Measurements from ENCODE around the gene EMX1.

EMX1 gene

GRCh38 chr2:72949642-72950041 is 32.3 kb downstream of the EMX1 start:
- H3K27ac ChIP-seq: no peak overlapping the region
- no peaks in the 10 kb centered on the region for H3K36me3 ChIP-seq (ENCODE audit: insufficient read depth)
- no peaks in the 10 kb centered on the region for H3K27me3 ChIP-seq (ENCODE audit: insufficient read depth, low read depth)
- H3K79me2 ChIP-seq (ENCODE audit: insufficient read depth, low read depth): no peaks in the 10 kb centered on the region
- TF ChIP-seq, protein P1, sequence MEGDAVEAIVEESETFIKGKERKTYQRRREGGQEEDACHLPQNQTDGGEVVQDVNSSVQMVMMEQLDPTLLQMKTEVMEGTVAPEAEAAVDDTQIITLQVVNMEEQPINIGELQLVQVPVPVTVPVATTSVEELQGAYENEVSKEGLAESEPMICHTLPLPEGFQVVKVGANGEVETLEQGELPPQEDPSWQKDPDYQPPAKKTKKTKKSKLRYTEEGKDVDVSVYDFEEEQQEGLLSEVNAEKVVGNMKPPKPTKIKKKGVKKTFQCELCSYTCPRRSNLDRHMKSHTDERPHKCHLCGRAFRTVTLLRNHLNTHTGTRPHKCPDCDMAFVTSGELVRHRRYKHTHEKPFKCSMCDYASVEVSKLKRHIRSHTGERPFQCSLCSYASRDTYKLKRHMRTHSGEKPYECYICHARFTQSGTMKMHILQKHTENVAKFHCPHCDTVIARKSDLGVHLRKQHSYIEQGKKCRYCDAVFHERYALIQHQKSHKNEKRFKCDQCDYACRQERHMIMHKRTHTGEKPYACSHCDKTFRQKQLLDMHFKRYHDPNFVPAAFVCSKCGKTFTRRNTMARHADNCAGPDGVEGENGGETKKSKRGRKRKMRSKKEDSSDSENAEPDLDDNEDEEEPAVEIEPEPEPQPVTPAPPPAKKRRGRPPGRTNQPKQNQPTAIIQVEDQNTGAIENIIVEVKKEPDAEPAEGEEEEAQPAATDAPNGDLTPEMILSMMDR (conservative IDR thresholded peaks at IDR 0.05; ENCODE audit: low read depth, low read length): no peak
- no peak overlapping the region for H3K9ac ChIP-seq
- no peak overlapping the region for H3K4me3 ChIP-seq (IDR thresholded peaks at IDR 0.05; ENCODE audit: insufficient read depth, low read depth, low read length)
- H2AFZ ChIP-seq (ENCODE audit: low read depth): no peak overlapping the region
- no peak overlapping the region for H3K4me2 ChIP-seq
- no peaks in the 10 kb centered on the region for H4K20me1 ChIP-seq (ENCODE audit: insufficient read depth)
- H3K4me1 ChIP-seq (ENCODE audit: low read depth, poor library complexity, severe bottlenecking): no peaks in the 10 kb centered on the region

DNA sequence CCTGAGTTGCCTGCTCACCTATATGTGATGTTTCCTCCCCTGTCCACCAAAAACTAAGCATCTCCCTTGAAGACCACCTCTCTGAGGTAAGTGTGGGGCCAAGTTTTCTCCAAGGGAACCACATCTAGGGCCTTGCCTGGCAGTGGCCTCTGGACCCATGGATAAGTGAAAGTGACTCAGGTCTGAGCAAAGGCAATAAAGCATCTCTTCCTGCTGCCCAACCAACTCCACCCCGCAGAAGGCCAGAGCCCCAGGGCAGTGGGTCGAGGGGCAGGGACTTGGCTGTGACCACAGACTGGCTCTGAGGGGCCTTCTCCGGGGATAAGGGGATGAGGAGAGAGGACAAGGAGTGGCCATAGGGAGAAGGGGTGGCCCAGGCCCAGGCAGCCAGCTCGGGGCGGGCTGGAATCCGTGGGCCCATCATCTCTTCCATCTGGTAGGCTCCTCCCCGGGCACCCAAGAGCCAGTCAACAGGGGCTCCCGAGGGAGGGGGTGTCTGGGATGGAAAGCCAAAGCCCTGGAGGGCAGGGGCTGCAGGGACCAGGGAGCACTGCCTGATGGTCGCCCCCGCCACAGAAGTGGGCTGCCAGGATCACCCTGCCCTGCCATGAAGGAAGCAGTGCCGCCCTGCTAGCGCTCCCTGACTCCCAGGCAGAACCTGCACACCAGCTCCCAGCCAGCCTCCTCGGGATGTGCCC is 33.4 kb downstream of the EMX1 start:
- no peak overlapping the region for H3K4me2 ChIP-seq
- H2AFZ ChIP-seq (ENCODE audit: low read depth): no peak overlapping the region
- no peak overlapping the region for H3K4me3 ChIP-seq (IDR thresholded peaks at IDR 0.05; ENCODE audit: insufficient read depth, low read depth, low read length)
- no peaks in the 10 kb centered on the region for H3K36me3 ChIP-seq (ENCODE audit: insufficient read depth)
- H4K20me1 ChIP-seq (ENCODE audit: insufficient read depth): no peaks in the 10 kb centered on the region
- TF ChIP-seq, protein P1 (conservative IDR thresholded peaks at IDR 0.05; ENCODE audit: low read depth, low read length): no peak
- H3K4me1 ChIP-seq (ENCODE audit: low read depth, poor library complexity, severe bottlenecking): no peaks in the 10 kb centered on the region
- no peak overlapping the region for H3K9ac ChIP-seq
- H3K27ac ChIP-seq: no peak overlapping the region
- no peaks in the 10 kb centered on the region for H3K27me3 ChIP-seq (ENCODE audit: insufficient read depth, low read depth)
- H3K79me2 ChIP-seq (ENCODE audit: insufficient read depth, low read depth): no peaks in the 10 kb centered on the region

DNA sequence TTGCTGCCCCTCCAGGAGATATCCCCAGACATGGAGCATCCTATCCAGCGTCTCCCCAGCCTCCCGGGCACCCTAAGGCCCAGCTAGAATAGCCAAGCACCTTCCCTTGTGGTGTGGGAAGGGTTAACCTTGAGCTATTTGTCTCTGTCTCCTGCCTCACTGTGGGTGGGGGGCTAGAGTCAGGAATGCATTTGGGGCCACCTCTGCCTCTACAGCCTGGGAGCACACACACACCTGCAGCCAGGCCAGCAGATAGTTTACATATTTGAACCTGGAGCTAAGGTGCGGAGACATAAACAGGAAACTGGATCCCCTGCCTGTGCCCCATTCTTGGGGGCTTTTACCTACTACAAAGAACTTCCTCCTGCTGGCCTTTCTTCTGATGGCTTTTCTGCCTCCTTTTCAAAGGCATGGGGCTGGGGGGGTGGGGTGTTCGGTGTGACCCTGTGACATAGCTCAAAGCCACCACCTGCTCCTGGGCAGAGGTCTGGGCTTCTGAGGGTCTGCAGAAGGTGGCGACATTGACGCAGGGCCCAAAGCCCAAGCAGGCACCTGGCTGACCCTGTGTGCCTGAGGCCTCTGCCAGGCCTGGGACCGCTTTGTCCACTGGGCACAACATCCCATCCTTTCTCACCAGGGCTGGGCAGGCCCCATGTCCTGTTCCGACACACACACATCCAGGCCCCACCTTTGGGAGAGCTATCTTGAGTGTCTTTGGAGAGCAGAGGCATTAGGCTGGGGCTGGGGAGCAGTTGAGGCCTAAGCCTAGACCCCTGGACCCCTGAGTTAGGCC is 34.2 kb downstream of the EMX1 start:
- no peak overlapping the region for H2AFZ ChIP-seq (ENCODE audit: low read depth)
- H3K4me3 ChIP-seq (IDR thresholded peaks at IDR 0.05; ENCODE audit: insufficient read depth, low read depth, low read length): no peak overlapping the region
- H3K9ac ChIP-seq: no peak overlapping the region
- no peaks in the 10 kb centered on the region for H3K79me2 ChIP-seq (ENCODE audit: insufficient read depth, low read depth)
- H3K27ac ChIP-seq: no peak overlapping the region
- H3K4me1 ChIP-seq (ENCODE audit: low read depth, poor library complexity, severe bottlenecking): no peaks in the 10 kb centered on the region
- no peaks in the 10 kb centered on the region for H3K36me3 ChIP-seq (ENCODE audit: insufficient read depth)
- H3K27me3 ChIP-seq (ENCODE audit: insufficient read depth, low read depth): no peaks in the 10 kb centered on the region
- no peaks in the 10 kb centered on the region for H4K20me1 ChIP-seq (ENCODE audit: insufficient read depth)
- TF ChIP-seq, protein P1 (conservative IDR thresholded peaks at IDR 0.05; ENCODE audit: low read depth, low read length): no peak
- H3K4me2 ChIP-seq: no peak overlapping the region

GRCh38 chr2:72952110-72952823 is 34.9 kb downstream of the EMX1 start:
- H3K27ac ChIP-seq: no peak overlapping the region
- H3K4me1 ChIP-seq (ENCODE audit: low read depth, poor library complexity, severe bottlenecking): no peaks in the 10 kb centered on the region
- H2AFZ ChIP-seq (ENCODE audit: low read depth): no peak overlapping the region
- TF ChIP-seq, protein P1 (conservative IDR thresholded peaks at IDR 0.05; ENCODE audit: low read depth, low read length): no peak
- H3K4me2 ChIP-seq: no peak overlapping the region
- H3K4me3 ChIP-seq (IDR thresholded peaks at IDR 0.05; ENCODE audit: insufficient read depth, low read depth, low read length): no peak overlapping the region
- H3K9ac ChIP-seq: no peak overlapping the region
- H4K20me1 ChIP-seq (ENCODE audit: insufficient read depth): no peaks in the 10 kb centered on the region
- H3K36me3 ChIP-seq (ENCODE audit: insufficient read depth): no peaks in the 10 kb centered on the region
- H3K79me2 ChIP-seq (ENCODE audit: insufficient read depth, low read depth): no peaks in the 10 kb centered on the region
- no peaks in the 10 kb centered on the region for H3K27me3 ChIP-seq (ENCODE audit: insufficient read depth, low read depth)

Measured in KMS-11 (cell line).